Germinal center (tissue), 1 donor: ENCODE measurements around the gene NELFE.
"Not testable (repeated sequence)": the region's sequence is repeated elsewhere in the genome, so short reads cannot be mapped to it uniquely, and the experiment has no call there.

Experiments used
- DNase-seq: peaks from one replicate; pipeline ENCODE4 v3.0.0; 2012; ENCODE audit warnings: mixed read lengths, low spot score

Gene NELFE, protein sequence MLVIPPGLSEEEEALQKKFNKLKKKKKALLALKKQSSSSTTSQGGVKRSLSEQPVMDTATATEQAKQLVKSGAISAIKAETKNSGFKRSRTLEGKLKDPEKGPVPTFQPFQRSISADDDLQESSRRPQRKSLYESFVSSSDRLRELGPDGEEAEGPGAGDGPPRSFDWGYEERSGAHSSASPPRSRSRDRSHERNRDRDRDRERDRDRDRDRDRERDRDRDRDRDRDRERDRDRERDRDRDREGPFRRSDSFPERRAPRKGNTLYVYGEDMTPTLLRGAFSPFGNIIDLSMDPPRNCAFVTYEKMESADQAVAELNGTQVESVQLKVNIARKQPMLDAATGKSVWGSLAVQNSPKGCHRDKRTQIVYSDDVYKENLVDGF

DNA sequence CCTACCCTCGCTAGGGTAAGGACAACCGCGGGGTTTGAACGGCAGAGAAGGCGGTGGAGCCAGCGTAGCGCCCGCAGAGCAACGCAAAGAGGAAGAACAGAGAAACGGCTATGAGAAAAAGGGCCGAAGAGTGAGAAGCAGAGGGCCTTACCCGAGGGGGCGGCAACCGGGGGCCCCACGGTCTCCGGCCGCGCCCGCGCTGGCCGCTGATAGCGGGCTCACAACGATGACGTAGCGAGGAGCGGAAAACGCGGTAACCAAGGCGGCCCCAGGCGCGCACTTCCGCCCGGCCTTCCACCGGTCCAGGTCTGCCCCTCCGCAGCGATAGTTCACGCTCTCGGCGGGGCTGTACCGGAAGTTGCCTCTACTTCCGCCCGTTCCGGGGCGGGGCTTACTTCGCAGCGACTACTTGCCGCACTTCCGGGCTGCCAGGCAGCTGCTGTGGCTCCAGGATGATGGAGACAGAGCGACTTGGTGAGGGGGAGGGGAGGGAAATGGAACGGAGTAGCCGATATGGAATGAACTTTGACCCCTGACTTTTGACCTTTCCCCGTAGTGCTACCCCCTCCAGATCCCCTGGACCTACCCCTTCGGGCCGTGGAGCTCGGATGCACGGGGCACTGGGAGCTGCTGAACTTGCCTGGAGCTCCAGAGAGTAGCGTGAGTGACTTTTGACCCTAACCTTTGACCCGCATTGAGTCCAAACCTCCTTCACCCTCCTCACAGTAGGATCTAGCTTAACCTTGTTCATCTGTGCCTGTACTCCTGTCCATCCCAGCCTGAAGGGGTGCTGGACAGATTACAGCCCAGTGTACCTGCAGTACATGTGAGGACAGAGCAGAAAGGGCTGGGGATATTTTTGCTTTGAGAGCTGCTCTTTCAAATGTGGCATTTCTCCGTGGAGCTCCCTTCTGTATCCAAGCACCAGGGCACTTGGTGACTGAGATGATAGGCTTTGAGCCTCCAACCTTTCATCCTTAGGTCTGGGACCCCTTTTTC, at the start of gene NELFE, which contains the start of gene SKIC2:
NELFE (minus strand) TSS at position 231 of the 999 bp plus-strand sequence. CDS start 525 bp downstream, outside the sequence.
SKIC2 (plus strand) TSS at position 435 of the 999 bp plus-strand sequence; CDS start at position 453, 18 bp downstream.
- DNase-seq = peak; percentile 99

DNA sequence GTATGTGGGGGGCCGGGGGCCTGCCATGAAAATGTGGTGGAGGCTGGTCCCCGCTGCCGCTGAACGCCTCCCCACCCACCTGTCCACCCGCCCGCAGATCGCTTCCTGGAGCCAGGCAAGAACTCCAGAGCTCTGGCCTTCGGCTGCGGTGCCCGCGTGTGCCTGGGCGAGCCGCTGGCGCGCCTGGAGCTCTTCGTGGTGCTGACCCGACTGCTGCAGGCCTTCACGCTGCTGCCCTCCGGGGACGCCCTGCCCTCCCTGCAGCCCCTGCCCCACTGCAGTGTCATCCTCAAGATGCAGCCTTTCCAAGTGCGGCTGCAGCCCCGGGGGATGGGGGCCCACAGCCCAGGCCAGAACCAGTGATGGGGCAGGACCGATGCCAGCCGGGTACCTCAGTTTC, 49.3 kb upstream of the NELFE start:
- not testable (repeated sequence) for DNase-seq

DNA sequence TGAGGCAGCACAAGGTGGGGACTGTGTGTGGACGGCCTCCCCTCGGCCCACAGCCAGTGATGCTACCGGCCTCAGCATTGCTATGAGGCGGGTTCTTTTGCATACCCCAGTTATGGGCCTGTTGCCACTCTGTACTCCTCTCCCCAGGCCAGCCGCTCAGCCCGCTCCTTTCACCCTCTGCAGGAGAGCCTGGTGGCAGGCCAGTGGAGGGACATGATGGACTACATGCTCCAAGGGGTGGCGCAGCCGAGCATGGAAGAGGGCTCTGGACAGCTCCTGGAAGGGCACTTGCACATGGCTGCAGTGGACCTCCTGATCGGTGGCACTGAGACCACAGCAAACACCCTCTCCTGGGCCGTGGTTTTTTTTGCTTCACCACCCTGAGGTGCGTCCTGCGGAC, 48.3 kb upstream of the NELFE start:
- not testable (repeated sequence) for DNase-seq

DNA sequence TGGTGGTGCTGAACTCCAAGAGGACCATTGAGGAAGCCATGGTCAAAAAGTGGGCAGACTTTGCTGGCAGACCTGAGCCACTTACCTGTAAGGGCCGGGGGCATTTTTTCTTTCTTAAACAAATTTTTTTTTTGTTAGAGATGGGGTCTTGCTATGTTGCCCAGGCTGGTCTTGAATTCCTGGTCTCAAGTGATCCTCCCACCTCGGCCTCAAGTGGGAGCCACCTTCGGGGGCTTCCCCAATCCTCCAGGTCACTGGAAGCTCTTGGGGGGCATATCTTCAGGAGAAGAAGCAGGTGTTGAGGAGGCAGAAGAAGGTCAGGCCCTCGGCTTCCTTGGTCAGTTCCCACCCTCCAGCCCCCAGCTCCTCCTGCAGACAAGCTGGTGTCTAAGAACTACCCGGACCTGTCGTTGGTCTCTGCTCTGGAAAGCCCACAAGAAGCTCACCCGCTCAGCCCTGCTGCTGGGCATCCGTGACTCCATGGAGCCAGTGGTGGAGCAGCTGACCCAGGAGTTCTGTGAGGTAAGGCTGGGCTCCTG, 47.3 kb upstream of the NELFE start:
- not testable (repeated sequence) for DNase-seq

DNA sequence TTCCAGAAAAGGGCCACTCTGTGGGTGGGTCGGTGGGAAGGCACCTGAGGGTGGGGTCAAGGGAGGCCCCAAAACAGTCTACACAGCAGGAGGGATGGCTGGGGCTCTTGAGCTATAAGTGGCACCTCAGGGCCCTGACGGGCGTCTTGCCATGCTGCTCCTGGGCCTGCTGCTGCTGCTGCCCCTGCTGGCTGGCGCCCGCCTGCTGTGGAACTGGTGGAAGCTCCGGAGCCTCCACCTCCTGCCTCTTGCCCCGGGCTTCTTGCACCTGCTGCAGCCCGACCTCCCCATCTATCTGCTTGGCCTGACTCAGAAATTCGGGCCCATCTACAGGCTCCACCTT, 46.7 kb upstream of the NELFE start:
- not testable (repeated sequence) for DNase-seq

DNA sequence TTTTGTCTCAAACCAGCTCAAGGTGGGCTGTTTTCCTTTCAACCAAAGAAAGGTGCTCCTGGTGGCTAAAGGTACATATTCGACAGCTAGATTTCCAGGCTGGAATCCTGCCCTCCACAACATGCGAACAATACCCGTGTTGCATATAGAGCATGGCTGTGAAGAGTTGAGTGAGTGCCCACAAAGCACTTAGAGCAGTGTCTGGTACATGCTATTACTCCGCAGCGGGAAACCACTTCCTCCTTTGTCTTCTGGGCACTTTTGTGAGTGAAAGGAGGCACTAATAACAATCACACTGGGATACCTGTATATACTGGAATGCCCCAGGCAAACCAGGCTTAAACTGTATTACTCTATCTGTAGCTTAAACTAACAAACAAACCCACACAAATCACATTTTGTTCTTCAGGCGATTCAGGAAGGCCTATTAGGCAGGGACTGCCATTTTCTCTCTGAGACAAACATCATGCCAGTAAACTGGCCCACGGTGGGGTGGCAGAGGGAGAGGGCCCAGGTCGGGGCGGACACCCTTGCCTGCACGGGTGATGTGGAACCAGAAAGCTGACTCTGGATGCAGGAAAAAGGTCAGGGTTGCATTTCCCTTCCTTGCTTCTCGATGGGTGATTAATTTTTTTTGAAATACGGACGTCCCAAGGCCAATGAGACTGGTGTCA, 46.2 kb upstream of the NELFE start:
- not testable (repeated sequence) for DNase-seq

DNA sequence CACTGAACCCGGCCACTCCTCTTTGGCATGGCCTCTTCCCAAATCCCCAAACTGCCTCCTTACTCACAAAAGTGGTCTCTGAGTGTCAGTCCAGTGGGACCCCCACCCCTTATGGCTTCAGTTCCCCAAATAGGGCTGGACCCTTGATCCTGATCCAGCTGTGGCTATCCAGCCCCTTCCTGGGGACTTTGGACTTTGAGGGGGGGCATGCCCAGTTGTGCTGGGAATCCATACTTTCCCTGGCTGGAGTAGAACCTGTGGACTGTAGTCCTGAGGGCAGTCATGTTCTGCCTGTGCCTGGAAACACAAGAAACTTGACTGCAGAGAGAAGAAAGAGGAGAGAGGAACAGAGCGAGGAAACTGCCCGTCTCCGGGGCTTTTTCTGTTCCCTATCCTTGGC, 45.6 kb upstream of the NELFE start:
- not testable (repeated sequence) for DNase-seq

DNA sequence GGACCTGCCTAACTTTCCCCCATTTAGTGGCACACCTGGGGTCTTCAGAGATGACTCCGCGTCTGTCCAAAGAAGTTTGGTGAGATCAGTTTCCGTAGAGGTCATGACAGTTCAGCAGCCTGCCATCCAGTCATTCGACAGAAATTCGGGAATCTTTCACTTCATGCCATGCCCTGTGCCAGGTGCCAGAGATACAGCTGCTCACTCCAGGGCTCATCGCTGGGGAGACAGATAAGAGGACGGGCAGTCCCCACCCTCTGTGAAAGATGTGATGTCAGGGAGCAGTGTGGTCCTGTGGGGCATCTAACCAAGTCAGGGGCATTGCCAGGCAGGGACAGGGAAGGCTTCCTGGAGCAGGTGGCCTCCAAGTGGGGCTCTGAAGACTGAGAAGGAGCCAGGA, 44.5 kb upstream of the NELFE start:
- not testable (repeated sequence) for DNase-seq

DNA sequence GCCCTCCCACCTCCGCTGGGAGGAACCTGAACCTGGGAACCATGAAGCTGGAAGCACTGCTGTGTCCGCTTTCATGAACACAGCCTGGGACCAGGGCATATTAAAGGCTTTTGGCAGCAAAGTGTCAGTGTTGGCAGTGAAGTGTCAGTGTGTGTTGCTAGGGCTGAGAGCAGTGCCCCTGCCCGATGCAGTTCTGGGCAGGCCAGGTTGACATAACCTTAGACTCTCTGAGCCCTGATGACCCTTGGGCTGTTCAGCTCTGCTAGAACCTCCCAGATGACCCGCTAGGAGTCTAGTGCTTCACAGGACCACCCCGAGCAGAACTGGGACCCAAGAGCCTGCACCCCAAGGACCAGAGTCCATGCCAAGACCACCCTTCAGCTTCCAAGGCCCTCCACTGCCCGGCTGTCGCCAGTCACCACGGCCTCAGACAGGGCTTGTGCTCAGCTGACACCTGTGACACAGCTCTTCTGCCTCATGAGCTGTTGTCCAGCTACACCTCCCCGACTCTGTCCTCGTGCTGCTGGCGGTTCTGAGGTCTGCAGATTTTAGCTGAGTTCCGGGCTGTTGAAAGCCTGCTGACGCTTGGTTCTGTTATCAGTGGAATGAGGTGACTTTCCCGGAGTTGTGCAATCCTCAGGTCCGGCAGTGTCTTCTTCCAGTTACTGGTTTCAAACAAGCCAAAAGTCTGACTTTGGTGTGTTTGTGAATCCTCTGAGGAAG, 43.9 kb upstream of the NELFE start:
- not testable (repeated sequence) for DNase-seq

DNA sequence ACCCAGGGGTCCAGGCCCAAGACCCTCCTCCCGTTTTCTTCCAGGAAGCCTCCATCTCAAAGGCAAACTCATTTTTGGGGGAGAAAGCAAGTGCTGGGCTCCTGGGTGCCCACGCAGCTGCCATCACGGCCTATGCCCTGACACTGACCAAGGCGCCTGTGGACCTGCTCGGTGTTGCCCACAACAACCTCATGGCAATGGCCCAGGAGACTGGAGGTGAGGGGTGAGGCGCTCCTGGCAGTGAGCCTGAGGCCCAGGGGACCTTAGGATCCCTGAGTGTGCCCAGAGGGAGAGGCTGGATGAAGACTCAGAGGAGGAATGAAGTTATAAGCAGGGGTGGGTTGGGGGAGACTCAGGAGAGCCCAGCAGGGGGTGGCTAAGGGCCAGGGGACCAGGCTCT, 37.6 kb upstream of the NELFE start:
- not testable (repeated sequence) for DNase-seq

DNA sequence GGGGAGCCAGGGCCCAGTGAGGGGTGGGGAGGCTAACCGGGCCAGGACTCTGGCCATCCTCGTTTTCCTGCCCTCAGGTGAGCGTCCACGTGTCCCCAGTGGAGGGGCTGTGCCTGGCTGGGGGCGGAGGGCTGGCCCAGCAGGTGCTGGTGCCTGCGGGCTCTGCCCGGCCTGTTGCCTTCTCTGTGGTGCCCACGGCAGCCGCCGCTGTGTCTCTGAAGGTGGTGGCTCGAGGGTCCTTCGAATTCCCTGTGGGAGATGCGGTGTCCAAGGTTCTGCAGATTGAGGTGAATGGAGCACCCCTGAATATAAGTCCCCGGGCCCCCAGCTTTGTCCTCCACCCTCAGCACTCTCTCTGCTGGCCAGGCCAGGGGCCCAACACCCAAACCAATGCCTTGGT, 35.6 kb upstream of the NELFE start:
- DNase-seq = not testable (repeated sequence)

DNA sequence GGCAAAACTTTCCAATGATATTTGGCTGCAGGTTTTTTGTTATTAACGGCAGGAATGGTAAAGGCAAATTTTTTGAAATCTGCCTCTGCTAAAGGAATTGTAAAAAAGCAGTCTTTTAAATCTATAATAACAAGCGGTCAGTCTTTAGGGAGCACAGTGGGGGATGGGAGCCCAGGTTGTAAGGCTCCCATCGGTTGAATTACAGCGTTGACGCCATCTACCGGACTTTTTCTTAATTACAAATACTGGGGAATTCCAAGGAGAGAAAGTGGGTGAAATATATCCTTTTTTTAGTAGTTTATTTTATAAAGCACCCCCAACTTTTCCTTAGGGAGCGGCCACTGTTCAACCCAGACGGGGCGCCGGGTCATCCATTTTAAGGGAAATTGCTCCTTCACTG, 30.6 kb upstream of the NELFE start:
- DNase-seq = not testable (repeated sequence)

DNA sequence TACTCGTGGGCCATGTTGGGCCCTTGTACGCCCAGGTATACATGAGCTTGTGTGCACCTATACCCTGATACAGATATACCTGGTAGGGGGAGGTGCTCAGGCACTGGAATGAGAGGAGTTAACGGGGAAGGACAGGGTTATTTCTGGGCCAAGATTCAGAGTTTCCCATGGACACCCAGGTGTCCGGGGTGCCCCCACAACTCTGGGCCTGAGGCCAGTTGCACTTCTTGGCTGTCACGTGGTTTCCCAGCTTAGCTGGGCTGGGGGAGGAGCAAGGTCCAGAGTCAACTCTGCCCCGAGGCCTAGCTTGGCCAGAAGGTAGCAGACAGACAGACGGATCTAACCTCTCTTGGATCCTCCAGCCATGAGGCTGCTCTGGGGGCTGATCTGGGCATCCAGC, 23.0 kb upstream of the NELFE start, which contains the start of gene C4A:
C4A (plus strand) TSS at position 314 of the 400 bp plus-strand sequence; CDS start at position 365, 51 bp downstream.
- DNase-seq = not testable (repeated sequence)

DNA sequence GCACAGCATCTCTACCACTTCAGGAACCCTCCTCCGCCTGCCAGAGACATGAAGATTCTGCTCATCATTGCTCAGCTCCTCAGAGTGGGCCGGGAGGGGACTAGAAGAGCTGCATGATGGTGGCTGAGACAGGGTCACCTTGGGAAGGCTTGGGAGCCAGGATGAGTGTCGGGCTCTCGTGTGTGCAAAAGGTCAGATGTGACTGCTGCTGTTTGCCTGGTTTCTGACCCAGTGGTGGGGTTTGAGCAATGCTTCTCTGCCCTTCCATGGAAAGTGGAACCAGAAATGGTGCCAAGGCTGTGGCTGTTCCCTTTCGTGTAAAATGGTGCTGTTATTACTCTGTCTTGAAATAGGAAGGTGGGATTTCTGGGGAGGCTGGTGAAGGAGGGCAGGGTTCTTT, 22.2 kb upstream of the NELFE start:
- DNase-seq = not testable (repeated sequence)

DNA sequence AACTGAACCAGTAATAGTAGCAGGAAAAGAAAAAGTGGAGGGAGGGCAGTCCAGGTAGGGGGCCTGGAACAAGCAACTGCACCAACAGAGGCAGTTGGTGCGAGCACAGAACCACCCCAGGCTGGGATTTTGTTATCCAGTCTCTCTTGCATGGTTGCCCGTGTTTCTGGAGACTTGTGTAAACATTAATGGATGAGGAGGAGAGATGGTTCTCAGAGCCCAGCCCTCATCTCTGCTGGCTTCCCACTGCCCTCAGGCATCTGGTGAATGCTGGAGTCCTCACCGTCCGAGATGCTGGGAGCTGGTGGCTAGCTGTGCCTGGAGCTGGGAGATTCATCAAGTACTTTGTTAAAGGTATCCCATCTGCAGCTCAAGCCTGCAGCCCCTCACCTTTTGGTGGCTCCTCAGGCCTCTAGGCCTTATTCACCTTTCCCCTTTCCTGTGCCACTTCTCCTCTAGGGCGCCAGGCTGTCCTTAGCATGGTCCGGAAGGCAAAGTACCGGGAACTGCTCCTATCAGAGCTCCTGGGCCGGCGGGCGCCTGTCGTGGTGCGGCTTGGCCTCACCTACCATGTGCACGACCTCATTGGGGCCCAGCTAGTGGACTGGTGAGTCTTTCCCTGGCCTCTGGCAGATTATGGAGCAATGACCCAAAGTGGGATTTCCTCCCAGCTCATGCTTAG, 21.6 kb upstream of the NELFE start:
- DNase-seq = not testable (repeated sequence)

DNA sequence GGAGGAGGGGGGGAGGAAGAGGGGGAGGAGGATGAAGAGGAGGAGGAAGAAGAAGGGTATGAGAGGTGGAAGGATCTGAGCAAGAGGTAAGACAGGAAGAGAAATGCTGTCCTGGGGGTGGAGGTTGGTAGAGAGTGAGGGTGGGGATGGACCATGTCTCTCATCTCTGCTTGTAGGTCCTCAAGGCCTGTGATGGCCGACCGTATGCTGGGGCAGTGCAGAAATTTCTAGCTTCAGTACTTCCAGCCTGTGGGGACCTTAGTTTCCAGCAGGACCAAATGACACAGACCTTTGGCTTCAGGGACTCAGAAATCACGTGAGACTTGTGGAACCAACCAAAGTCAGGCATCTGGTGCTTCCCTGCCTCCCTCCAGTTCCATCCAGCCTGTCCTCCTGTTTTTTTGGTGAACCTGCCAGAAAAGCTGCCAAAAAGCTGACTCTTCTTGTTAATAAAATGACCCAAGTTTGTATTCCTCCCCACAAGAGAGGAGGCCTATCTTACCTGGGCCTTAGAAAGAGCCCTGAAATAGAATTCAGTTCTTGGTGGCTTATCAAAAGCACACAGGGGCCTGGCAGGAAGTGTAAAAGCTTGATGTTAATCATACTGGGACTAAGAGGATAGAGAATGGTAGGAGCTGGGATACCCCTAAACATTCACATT, 20.6 kb upstream of the NELFE start:
- DNase-seq = no peak

DNA sequence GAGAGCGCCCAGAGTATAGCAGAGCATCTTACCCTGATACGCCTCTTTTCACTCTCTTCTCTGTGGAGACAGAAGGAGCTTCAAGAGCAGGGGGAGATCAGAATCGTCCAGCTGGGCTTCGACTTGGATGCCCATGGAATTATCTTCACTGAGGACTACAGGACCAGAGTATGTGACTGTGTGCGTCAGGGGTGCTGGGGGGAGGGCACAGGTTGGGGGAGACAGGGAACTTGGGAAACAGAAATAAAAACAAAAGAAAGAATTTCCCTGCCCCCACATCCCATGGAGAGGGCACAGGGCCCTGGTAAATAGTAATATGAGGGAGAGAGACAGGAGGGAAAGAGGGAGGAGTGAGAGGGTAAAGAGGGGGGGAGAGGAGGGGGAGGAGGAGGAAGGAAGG, 20.1 kb upstream of the NELFE start:
- no peak for DNase-seq

DNA sequence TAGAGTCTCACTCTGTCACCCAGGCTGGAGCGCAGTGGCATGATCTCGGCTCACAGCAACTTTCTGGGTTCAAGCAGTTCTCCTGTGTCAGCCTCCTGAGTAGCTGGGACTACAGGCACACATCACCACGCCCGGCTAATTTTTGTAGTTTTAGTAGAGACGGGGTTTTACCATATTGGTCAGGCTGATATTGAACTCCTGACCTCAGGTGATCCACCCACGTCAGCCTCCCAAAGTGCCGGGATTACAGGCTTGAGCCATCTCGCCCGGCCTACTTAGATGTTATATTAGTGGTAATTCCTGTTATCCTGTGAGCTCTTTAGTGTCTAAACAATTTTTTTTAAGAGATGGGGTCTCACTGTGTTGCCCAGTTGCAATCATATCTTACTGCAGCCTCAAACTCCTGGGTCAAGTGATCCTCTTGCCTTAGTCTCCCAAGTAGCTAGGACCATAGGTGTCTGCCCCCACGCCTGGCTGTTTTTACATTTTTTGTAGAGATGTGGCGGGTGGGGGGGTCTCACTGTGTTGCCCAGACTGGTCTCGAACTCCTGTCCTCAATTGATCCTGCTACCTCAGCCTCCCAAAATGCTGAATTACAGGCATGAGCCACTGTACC, 19.2 kb upstream of the NELFE start:
- no peak for DNase-seq

DNA sequence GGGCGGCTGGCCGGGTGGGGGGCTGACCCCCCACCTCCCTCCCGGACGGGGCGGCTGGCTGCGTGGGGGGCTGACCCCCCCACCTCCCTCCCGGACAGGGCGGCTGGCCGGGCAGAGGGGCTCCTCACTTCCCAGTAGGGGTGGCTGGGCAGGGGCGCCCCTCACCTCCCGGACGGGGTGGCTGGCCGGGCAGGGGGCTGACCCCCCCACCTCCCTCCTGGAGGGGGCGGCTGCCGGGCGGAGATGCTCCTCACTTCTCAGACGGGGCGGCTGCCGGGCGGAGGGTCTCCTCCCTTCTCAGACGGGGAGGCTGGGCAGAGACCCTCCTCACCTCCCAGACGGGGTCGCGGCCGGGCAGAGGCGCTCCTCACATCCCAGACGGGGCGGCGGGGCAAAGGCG, 17.3 kb upstream of the NELFE start:
- DNase-seq = not testable (repeated sequence)
